SHP77 (cell line): ENCODE measurements around the gene SNCAIP.
"Not testable (repeated sequence)": the region's sequence is repeated elsewhere in the genome, so short reads cannot be mapped to it uniquely, and the experiment has no call there.

Experiments used
- DNase-seq, 2 experiments: peaks; one replicate each; lab custom pipeline; 2025; lab: John Stamatoyannopoulos, UW

SNCAIP gene

DNA sequence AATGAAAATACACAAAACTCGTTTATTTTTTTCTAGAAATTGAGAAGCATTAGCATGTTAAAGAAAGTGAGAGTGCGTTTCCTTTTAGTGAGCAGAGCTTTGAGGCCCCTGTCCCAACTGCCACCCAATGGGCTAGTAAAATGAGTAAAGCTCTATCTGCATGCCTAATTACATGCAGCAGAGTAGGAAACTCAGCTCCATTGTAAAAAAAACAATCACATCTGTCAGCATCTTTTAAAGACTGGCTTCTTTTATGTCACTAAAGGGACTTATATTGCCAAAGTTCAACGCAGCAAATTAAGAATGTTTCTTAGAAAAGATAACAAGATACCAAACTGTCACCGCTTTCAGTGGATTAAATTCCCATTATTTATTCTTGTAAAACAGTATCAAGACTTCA is 154.0 kb downstream of the SNCAIP start:
- no peak for DNase-seq

DNA sequence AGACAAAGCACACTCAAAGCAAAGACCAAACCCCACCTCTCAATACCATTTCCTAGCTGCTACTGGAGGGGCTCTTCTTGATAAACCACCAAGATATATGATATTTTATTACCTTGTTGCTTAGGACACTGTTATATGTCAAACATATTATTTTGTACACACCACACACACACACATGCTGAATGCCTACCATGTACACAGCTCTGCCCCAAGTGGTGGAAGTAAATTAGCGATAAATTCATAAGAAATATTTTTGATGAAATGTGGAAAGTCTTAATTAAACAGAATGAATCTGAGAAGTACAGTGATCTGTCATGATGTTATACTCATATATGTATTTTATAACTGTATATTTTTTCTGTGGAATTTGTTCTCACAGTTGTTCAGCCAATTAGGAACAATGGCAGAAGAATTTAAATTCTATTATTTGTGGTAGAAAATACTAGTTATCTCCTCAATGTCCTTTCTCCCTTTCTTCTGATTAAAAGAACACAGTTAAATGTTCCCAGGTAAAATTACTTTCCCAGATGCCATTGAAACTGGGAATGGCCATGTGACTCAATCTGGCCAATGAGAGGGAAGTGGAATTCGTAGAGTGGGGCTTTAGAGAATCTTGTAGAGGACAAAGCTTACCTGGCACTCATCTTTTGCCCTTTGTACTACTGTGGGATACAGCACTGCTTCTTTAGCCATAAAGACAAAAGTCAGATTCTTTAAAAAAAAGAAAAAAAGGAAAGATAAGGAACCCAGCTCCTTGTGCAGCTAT is 156.5 kb downstream of the SNCAIP start:
- no peak for DNase-seq

DNA sequence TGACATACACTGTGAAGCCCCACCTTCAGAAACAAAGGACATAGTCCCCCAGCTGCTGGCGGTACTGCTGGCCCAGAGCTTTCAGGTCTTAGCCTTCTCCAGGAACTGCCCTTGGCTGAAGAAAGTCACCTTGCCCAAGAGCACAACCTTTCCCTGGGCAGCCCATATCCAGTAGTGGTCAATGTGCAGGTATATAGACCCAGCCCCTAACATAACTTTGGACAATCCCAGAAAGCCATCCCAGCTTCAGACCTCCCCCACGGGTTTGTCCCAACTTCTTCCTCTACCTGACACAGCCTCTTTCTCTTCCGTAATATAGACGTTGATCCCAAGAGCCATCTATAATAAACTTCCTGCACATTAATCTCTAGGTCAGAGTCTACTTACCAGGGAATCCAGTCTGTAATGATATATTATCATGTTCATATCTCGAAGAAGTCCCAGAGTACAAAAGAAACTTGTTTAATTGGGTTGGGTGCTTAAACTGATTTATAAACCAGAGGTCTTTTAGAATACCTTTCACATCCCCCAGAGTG is 157.4 kb downstream of the SNCAIP start:
- DNase-seq, result no peak

DNA sequence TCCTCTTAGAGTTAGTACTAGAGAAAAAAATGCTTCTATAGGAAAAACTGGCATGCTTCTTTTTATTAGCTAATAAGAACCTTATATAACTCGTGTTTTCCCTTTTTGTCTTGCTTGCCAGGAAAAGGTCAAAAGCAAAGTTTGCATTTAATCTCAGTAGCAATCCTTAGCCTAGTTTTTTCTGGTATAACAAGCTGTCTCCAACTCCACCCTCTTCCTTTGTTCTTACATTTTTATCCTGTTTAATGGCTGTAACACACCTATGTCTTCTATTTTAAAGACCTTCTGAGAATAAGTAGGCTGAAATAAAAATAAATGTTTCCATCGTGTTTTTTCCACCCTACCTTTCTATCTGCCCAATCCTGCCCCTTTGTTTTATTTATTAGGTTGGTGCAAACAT is 158.3 kb downstream of the SNCAIP start:
- DNase-seq, result no peak

DNA sequence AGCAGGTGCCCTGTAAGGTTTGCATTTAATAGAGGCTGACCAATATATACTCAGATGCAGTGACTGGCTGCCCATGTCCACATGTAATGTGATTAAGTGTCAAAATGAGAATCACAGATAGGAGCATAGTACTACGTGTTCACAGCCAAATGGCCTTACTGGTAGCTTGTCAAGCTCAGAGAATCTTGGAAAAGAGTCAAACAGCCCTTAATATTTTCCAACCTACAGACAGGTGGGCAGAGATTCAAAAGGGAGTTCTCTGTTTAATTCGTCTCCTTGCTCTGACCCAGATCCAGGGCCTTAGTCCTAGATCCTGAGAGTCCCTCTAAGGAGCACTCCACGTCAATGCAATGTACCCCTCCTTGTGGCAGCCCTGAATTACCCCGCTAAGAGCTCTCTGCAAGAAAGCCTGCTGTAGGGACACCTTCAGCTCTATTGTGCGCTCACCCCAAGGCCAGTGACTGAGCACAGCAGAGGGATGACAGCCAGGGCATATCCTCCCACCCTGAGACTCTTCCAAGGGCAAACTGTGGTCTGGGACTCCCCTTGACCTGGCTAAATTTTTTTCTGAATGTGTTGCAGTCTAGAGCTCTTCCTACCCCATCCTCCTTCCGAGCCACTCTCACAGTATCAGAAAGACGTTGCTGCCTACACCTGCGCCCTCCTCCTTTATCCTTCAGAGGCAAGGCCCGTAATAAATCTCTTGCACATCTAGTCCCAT is 159.2 kb downstream of the SNCAIP start:
- DNase-seq, result no peak

DNA sequence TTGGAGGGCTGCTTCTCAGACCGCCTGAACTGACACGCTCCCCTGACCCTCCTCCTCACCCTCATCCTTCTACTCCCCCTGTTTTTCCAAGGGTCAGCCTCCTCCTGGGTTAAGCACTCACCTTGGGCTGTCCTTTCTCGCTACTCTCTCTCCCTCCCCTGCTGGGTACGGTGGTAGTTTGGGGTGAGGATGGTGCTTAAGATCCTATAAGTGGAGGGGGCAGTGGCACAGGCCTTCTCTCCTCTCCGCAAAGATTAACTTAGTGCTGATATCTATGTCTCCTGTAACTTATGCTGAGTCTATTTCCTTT is 159.7 kb downstream of the SNCAIP start:
- DNase-seq, result no peak

DNA sequence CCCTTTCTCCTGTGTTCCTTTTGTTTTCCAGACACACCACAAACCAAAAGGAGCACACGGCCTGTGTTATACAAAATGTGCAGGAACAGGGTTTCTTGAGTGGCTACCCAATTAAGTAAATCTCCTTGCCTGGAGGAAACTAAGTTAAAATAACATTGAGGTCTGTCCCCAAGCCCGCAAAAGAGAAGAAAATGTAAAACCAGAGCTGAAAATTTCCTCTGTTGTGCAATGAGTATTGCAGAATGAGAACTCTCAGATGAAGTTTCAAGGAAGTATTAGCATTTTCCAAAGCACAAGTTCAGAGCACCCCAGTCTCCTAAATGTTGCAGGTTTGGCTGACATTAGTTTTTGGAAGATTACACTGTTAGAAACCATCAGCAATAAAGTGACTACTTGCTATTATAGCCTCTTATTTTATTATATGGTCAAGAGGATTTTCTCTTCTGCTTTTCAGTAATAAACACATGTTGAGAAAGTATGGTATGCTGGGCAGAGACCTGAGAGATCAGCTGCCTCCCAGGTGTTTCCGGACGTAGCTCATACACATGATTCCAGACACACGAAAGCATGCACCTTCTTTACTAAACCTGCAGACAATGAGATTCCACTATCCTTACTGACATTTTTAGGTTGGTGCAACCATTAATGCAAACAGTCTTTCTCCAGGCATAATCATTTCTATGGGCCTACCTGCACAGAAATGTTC is 161.3 kb downstream of the SNCAIP start:
- no peak for DNase-seq

DNA sequence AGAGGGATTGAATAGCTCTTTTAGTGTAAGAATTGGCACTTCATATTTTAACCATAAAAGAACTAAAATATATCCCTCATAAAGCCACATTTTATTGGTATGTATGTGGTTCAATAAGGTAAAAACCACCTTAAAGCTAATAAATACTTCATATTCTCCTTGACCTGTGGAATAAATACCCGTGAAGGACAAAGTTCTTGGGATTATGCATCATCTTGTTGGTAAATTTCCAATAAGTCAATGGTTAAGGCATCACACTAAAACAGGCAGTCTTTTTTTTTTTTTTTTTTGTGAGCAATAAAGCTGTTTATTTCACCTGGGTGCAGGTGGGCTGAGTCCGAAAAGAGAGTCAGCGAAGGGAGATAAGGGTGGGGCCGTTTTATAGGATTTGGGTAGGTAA is 161.9 kb downstream of the SNCAIP start:
- no peak for DNase-seq

DNA sequence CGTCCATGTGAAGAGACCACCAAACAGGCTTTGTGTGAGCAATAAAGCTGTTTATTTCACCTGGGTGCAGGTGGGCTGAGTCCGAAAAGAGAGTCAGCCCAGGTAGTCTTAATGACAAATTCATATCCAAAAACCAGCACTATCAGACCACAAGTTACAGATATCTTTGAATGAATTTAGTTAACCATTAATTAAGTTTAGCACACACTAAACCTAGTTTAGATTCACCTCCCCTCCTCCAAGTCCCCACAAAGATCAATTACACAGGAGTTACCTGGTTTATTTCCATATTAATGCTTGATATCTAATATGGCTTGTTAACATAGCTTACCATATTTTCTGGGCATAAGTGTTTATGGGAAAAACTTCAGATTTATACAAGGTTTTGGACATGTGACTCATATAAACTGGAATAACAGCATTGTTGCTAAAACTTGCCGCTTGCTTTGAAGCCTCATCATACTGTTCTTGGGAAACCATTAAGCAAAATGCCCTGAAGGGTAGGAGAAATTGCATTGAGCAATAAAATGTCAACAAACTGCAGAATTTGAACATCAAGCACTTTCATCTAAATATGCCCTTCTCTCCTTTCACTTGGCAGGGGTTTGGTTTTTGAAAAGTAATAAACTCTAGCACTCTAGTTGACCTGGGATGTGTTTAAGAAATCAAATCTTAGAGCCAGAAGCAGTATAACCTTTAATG is 166.9 kb downstream of the SNCAIP start:
- no peak for DNase-seq

DNA sequence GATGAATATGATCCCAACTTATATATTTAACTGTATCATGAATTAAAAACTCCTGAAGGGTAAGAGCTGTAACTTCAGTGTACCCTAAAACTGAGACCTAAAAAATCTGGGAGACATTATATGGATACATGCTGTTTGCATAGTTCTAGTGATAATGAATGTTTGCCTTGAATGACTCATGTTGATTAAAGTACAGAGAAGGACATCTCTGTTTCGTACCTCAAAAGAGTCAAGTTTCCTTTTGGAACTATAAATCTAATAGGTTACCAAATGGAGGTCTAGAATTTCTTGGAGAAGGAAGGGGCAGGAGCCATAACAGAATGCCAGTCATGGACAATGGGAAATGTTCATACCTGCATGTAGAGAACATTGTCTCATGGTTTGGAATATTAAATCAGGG is 168.1 kb downstream of the SNCAIP start:
- DNase-seq, result no peak

DNA sequence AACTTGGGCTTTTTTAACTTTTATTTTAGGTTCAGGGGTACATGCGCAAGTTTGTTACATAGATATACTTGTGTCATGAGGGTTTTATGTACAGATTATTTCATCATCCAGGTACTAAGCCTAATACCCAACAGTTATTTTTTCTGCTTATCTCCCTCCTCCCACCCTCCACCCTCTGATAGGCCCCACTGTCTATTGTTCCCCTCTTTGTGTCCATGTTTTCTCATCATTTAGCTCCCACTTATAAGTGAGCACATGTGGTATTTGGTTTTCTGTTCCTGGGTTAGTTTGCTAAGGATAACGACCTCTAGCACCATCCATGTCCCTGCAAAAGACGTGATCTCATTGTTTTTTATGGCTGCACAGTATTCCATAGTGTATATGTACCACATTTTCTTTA is 172.1 kb downstream of the SNCAIP start:
- no peak for DNase-seq

DNA sequence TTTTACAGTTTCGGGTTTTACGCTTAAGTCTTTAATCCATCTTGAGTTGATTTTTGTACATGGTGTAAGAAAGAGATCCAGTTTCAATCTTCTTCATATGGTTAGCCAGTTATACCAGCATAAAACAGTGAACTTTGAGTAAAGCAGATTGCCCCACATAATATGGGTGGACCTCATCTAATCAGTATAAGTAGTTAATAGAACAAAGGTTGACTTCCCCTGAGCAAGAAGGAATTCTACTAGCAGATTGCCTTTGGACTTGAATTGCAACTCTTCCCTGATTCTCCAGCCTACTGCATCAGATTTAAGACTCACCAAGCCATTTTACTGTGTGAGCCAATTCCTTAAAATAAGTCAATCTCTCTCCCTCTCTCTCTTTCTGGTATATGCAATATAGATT is 173.2 kb downstream of the SNCAIP start:
- no peak for DNase-seq

DNA sequence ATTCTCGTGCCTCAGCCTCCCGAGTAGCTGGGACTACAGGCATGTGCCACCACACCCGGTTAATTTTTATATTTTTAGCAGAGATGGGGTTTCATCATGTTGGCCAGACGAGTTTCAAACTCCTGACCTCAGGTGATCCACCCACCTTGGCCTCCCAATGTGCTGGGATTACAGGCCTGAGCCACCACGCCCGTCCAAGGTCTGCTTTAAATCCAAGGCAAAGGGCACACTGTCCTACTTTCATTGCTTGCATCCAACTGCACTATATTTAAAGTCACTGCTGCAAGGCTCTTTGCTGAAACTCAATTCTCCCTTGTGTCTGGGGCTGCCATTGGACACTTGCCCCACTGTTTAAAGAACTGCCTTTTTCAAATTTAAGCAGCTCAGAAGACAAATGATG is 174.6 kb downstream of the SNCAIP start:
- not testable (repeated sequence) for DNase-seq

DNA sequence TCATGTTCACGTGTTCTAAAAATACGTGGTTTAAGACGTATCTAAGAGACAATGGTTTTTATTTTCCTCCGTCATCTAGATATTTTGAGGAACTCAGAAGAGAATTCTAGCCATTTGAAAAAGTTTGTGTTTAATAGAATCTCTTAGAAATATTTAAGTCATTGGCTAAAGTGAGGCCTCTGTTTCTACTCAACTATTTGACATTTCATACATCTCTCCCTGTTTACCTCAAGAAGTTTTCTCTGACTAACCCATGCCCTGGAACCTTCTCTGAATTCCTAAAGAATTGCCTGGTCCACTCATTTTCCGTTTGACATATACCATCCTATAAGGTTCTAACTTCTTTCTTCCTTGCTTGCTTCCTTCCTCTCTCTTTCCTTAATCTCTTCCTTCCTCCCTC is 178.7 kb downstream of the SNCAIP start:
- no peak for DNase-seq

DNA sequence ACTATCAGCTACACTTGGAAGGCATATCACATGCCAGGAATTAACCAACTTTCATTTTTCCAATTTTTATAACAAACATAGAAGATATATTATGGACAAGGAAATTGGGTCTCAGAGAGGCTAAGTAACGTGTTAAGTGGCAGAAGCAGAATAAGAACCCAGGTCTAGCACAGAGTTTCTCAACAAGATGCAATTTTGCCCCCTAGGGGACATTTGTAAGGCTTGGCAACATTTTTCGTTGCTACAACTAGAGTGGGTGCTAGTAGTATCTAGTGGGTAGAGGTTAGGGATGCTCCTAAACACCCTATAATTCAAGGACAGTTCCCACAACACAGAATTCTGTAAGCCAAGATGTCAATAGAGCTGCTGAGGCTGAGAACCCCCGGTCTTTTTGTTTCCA is 180.6 kb downstream of the SNCAIP start:
- peak; percentile 34 to 60 for DNase-seq

DNA sequence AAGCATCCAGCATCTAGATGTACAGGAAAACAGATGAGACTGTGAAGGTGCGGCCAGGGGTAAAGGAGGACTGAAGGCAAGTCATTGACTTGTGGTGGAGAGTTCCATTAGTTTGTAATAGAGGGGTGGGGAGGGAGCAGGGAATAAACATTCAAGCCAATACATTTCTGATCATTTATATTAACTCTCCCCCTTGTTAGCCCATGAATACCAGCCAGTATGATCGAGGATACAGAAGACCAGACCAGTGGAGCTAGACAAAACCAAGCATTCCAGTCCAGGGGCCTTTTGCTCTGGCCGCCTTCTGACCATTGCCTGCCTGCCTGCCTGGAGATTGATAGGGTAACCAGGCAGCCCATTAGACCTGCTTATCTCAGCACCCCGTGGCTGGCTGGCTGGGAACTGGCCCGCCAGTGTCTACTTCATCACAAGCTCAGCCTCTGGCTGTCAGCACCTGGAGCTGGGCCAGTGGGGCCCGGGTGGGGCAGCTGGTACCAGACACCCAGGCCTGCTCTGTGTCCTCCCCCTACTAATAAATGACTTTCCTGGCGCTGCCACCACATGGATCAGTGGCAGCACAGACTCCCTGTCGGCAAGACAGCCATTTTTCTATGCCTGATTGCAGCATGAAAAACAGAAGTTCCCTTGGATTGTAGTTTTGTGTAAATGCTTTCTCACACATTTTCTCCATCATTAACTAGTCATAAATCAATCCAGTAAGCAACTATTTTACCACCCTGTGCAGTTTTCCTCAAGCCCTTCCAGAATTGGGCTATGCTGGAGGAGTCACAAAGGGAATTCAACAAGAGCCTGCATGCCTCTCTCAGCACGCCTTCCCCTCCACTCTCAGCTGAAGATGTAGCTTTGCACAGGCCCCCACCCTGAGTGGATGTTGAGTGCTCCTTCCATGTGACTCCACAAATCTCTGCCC is 181.3 kb downstream of the SNCAIP start:
- DNase-seq, result peak; percentile 15 to 51

DNA sequence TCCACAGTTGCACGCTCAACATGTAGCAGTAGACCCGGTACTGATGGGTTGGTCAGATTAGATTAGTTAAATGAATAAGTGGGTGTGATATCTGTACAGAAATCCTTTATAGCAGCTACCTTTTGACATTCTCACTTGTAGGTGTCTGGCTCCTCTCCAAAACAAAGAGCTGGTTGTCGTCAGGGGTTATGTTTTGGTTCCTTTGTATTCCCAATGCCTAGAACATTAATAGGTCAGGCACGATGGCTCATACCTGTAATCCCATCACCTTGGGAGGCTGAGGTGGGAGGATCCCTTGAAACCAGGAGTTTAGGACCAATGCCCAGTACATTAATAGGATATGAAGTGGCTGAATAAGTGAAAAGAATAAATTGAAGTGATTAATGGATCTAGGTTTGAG is 182.1 kb downstream of the SNCAIP start:
- DNase-seq, result peak; percentile 20 to 23

DNA sequence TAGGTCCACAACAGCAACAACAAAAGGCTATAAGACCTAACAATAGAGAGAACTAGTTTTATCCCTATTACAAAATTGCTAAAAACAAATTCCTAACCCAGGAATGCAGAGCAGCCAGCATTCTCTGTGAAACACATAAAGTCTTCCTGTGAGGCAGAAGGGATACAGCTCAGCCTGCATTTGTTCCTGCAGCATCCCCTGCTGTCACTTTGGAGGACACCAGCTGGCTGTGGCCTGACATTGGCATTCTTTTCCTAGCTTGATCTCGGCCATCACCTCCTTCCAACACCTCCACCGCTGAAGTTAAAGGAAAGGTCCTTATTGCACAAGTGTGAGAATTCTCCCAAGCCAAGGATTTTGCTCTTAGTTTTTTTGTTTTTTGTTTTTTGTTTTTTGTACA is 186.1 kb downstream of the SNCAIP start:
- no peak for DNase-seq

DNA sequence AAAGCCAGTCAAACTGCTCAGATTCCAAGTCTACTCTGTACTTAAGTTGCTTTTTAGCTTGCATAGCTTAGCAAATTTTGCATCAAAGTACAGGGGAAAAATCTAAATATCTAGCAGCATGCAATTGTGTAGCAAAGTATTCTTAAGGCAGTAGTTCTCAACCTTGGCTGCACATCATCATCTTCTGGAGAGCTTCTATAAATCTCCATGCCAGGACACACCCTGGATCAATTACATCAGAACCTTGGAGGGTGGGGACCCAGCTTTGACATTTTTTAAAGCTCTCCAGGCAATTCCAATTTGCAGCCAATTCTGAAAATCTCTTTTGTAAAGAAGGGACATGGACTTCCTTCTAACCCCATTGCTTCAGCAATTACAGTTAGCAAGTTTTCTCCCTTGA is 187.5 kb downstream of the SNCAIP start:
- DNase-seq, result no peak

DNA sequence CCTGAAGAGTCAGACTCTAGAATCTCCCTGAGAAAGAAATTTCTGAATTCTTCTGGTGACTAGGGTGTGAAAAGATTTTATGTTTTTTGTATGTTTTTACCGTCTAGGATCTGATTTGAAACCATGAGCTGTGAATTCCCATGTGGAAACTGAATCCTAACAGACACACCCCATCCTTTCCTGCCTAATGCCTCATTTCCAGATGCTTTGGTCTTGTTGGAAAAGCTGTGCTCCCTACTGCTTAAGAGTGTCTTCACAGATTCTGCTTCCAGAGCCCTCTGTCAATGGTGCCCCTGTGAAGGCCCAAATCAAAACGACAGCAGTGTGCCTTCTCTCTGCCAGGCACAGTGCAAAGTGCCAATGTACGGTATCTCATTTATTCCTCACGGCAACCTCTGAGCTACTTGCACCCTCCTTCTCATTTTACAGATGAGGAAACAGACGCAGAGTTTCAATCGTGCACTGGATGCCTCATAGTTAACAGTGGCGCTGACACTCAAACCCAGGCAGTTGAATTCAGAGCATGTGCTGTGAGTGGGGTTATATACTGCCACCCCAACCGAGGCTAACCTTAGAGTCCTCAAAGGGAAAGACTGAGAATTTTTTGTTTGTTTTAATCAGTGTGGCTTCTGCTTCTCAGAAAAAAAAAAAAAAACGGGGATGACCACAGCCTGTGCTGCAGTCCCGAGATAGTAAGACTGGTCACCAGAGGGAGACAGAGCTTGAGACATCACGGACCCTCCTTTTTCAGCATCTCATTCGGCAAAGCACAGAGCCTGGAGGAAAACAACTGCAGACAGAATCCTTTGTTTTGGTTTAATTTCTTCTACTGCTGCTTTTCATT is 188.4 kb downstream of the SNCAIP start:
- DNase-seq, result peak; percentile 44 to 69
